Measurements from ENCODE around the gene TAS2R38. TPM values are rescaled to one million over a fixed set of nuclear protein-coding genes. Genes with fewer than 3 reads are reported as not detected.

Gene TAS2R38
- total RNA-seq, 2 donors from 2014 or later: not detected

DNA sequence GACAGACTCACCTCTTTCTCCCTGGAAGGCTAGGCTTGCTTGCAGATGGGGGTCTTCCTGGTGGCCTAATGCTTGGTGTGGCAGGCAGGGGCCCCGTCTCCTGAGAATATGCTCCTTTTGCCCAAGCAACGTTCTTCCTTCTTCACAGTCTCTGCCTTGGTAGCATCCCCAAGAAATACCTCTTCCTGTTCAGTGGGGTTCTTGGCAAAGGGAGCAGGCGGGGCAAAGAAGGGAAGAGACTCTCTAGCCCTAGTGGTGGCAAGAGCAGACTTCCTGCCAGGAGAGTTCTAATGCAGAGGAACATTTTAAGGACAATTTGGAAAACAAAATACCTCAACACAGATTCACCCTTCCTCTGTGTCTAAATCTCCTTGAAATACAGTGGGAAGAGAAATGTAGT is 26.8 kb downstream of the TAS2R38 start, which contains the start of gene CLEC5A:
TSS of gene CLEC5A (minus strand) at position 179 of the 400 bp plus-strand sequence. CDS start 682 bp downstream, outside the sequence.
- Histone ChIP-seq H3K9me3 (no peaks in the 10 kb centered on the region), H3K4me3 (no peak within 1 kb of the TSS), H3K9ac (ENCODE audit: low read depth in 2 of 2, low read length in 2 of 2) (no peak within 1 kb of the TSS), H3K36me3 (no peaks in the 10 kb centered on the region), H3K4me1 (no peaks in the 10 kb centered on the region), H3K27me3 (no peaks in the 10 kb centered on the region), H3K27ac (no peak within 1 kb of the TSS)
- no peak for DNase-seq
- TF ChIP-seq, protein P1, sequence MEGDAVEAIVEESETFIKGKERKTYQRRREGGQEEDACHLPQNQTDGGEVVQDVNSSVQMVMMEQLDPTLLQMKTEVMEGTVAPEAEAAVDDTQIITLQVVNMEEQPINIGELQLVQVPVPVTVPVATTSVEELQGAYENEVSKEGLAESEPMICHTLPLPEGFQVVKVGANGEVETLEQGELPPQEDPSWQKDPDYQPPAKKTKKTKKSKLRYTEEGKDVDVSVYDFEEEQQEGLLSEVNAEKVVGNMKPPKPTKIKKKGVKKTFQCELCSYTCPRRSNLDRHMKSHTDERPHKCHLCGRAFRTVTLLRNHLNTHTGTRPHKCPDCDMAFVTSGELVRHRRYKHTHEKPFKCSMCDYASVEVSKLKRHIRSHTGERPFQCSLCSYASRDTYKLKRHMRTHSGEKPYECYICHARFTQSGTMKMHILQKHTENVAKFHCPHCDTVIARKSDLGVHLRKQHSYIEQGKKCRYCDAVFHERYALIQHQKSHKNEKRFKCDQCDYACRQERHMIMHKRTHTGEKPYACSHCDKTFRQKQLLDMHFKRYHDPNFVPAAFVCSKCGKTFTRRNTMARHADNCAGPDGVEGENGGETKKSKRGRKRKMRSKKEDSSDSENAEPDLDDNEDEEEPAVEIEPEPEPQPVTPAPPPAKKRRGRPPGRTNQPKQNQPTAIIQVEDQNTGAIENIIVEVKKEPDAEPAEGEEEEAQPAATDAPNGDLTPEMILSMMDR (IDR thresholded peaks at IDR 0.05): no peak
- intact Hi-C loops (cut with DNase I): no loop called here

DNA sequence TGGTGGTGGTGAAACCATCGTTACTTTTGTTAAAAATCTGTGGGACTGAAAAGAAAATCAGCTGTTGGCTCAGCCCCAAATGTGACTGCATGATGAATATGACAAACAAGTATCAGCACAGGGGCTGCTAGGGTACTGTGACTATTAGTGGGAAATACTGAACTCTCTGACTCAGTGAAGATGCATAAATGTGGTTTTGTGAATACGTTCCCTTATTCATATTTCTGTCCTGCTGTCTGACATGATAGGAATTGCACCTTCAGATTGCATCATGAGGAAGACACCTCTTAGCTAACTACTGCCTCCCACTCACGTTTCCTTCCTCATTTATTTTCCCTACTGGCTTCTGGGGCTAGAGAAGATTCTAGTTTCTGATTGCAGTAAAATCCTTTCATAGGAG is 28.2 kb downstream of the TAS2R38 start:
- no peak overlapping the region for H3K4me3 ChIP-seq

DNA sequence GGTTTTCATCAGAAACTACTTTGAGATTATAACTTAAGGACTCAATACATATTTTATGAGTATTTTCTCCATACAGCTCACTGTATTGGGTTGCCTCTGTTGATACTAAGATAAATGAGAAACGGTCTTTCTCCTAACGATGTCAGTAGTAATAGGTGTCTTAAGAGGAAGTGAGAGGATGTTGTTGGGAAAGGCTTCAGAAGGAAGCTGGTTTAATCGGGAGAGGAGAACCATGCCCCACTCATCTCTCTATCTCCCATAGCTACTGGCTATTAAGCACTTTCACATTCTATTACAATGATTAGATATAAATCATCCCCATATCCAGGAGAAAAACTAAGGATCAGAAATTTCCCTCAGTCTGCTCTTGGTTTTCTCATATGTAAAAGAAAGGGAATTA is 28.8 kb downstream of the TAS2R38 start:
- intact Hi-C loops (cut with DNase I): no loop called here
- Histone ChIP-seq H3K36me3 (no peaks in the 10 kb centered on the region), H3K4me1 (no peaks in the 10 kb centered on the region), H3K27ac (no peak overlapping the region), H3K9me3 (no peaks in the 10 kb centered on the region), H3K4me3 (no peak overlapping the region), H3K9ac (ENCODE audit: low read depth in 2 of 2, low read length in 2 of 2) (no peak overlapping the region), H3K27me3 (no peaks in the 10 kb centered on the region)
- TF ChIP-seq, protein P1 (IDR thresholded peaks at IDR 0.05): no peak
- DNase-seq: no peak

More for the DNA sequence above, 28.2 kb downstream of the TAS2R38 start:
- Histone ChIP-seq H3K36me3 (no peaks in the 10 kb centered on the region), H3K27me3 (no peaks in the 10 kb centered on the region), H3K9ac (ENCODE audit: low read depth in 2 of 2, low read length in 2 of 2) (no peak overlapping the region), H3K4me1 (no peaks in the 10 kb centered on the region), H3K9me3 (no peaks in the 10 kb centered on the region), H3K27ac (no peak overlapping the region)
- intact Hi-C loops (cut with DNase I): no loop called here
- TF ChIP-seq, protein P1 (IDR thresholded peaks at IDR 0.05): no peak
- no peak for DNase-seq

DNA sequence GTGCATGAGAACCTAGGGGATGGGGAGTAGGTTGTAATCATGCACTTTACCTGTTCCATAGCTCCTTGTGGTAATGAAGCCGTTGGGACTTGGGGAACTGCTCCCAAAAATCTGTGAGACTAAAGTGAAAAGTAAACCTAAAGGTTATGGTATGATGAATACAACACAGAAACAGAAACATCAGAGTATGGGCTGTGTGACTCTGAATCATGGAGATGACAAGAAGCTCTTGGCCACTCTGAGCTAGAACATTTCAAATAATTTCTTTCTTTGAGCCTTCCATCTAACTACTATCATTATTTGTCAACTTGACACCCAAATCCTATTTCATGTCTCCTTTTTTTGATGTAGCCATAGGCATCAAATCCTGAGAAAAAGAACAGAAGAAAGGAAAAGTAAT is 29.7 kb downstream of the TAS2R38 start:
- Histone ChIP-seq H3K9me3 (no peaks in the 10 kb centered on the region), H3K4me3 (no peak overlapping the region), H3K27me3 (no peaks in the 10 kb centered on the region), H3K4me1 (no peaks in the 10 kb centered on the region), H3K36me3 (no peaks in the 10 kb centered on the region), H3K9ac (ENCODE audit: low read depth in 2 of 2, low read length in 2 of 2) (no peak overlapping the region), H3K27ac (no peak overlapping the region)
- no peak for DNase-seq
- intact Hi-C loops (cut with DNase I): no loop called here
- TF ChIP-seq, protein P1 (IDR thresholded peaks at IDR 0.05): no peak

DNA sequence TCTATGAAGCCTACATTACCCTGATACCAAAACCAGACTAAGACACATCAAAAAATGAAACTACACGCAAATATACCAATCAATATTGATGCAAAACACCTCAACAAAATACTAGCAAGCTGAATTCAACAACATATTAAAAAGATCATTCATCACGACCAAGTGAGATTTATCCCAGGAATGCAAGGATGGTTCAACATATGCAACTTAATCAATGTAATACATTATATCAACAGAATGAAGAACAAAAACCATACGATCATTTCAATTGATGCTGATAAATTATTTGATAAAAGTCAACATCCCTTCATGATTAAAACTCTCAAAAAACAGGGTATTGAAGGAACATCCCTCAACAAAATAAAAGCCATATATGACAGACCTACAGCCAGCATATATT is 32.5 kb downstream of the TAS2R38 start:
- Histone ChIP-seq H3K36me3 (no peaks in the 10 kb centered on the region), H3K4me1 (no peaks in the 10 kb centered on the region), H3K4me3 (no peak overlapping the region), H3K9me3 (no peaks in the 10 kb centered on the region), H3K27me3 (no peaks in the 10 kb centered on the region), H3K27ac (no peak overlapping the region), H3K9ac (ENCODE audit: low read depth in 2 of 2, low read length in 2 of 2) (no peak overlapping the region)
- no peak for DNase-seq
- TF ChIP-seq, protein P1 (IDR thresholded peaks at IDR 0.05): no peak
- intact Hi-C loops (cut with DNase I): no loop called here
